WTC11 (cell line): Measurements from ENCODE around the gene ZIK1. TPM values are rescaled to one million over a fixed set of nuclear protein-coding genes. Genes with fewer than 3 reads are reported as not detected.
A peak's percentile ranks its signal among the peaks of the same experiment; 100 is the strongest.

Source experiments
- ATAC-seq: fragments of 200-7000 bp; cut with Tn5 transposase; 2 replicates; pipeline ENCODE4 v1.10.0; 2021; ENCODE audit warnings: mild to moderate bottlenecking, moderate library complexity
- CTCF ChIA-PET: fragments of 300-600 bp; sonication (Branson Sonifier 250); formaldehyde crosslinking; loops from one replicate; lab custom pipeline; 2021; ENCODE audit warnings: antibody characterized with exemption; lab: Charles Lee
- POLR2A ChIA-PET: fragments of 350-600 bp; sonication (Branson Sonifier 250); formaldehyde crosslinking; loops from one replicate; lab custom pipeline; 2021; ENCODE audit warnings: antibody characterized with exemption; lab: Charles Lee
- DNase-seq: peaks from one replicate; pipeline ENCODE4 v3.0.0; 2021; ENCODE audit warnings: low spot score
- H3K27ac Mint-ChIP-seq: 2 replicates; pipeline ENCODE4 v1.8.0; 2021; ENCODE audit warnings: mixed read lengths
- H3K27me3 Mint-ChIP-seq: 2 replicates; pipeline ENCODE4 v1.8.0; 2021; ENCODE audit warnings: low read depth, mild to moderate bottlenecking, moderate library complexity, mixed read lengths
- H3K36me3 Mint-ChIP-seq: 2 replicates; pipeline ENCODE4 v1.8.0; 2021; ENCODE audit warnings: mixed read lengths
- H3K4me1 Mint-ChIP-seq: 2 replicates; pipeline ENCODE4 v1.8.0; 2022; ENCODE audit warnings: mixed read lengths
- H3K4me3 Mint-ChIP-seq: 2 replicates; pipeline ENCODE4 v1.8.0; 2021; ENCODE audit warnings: mild to moderate bottlenecking, moderate library complexity, mixed read lengths
- H3K9me3 Mint-ChIP-seq: 2 replicates; pipeline ENCODE4 v1.8.0; 2021; ENCODE audit warnings: mixed read lengths
- AFF4 ChIP-seq: sonication (generic); formaldehyde crosslinking; IDR thresholded peaks from 2 replicates; pipeline ENCODE4 v1.8.1; 2023; ENCODE audit warnings: mild to moderate bottlenecking, missing genetic modification reagents, borderline replicate concordance
- AR ChIP-seq: fragments of 250-450 bp; sonication (Bioruptor Pico); IDR thresholded peaks from 2 replicates; pipeline ENCODE4 v1.9.0; 2021; ENCODE audit warnings: mild to moderate bottlenecking
- ARID4B ChIP-seq: sonication (generic); formaldehyde crosslinking; IDR thresholded peaks from 2 replicates; pipeline ENCODE4 v1.8.0; 2023; ENCODE audit warnings: missing genetic modification reagents, mild to moderate bottlenecking, borderline replicate concordance
- E2F5 ChIP-seq: sonication (generic); formaldehyde crosslinking; IDR thresholded peaks from 2 replicates; pipeline ENCODE4 v1.8.1; 2022; ENCODE audit warnings: mild to moderate bottlenecking, moderate library complexity, missing genetic modification reagents
- ESRRA ChIP-seq: sonication (generic); formaldehyde crosslinking; IDR thresholded peaks from 2 replicates; pipeline ENCODE4 v1.8.1; 2022; ENCODE audit warnings: mild to moderate bottlenecking, missing genetic modification reagents, borderline replicate concordance
- ETV6 ChIP-seq: sonication (generic); formaldehyde crosslinking; IDR thresholded peaks from 2 replicates; pipeline ENCODE4 v1.8.1; 2022; ENCODE audit warnings: mild to moderate bottlenecking, missing genetic modification reagents
- FOXP1 ChIP-seq: sonication (generic); formaldehyde crosslinking; IDR thresholded peaks from 2 replicates; pipeline ENCODE4 v1.8.0; 2022; ENCODE audit warnings: missing genetic modification reagents, mild to moderate bottlenecking, moderate library complexity, borderline replicate concordance
- IRF1 ChIP-seq: sonication (generic); formaldehyde crosslinking; IDR thresholded peaks from 2 replicates; pipeline ENCODE4 v1.8.0; 2023; ENCODE audit warnings: missing genetic modification reagents
- MAX ChIP-seq: sonication (generic); formaldehyde crosslinking; IDR thresholded peaks from 2 replicates; pipeline ENCODE4 v1.8.0; 2022; ENCODE audit warnings: mild to moderate bottlenecking, missing genetic modification reagents
- MXD4 ChIP-seq: fragments of 250-450 bp; sonication (Bioruptor Pico); IDR thresholded peaks from 2 replicates; pipeline ENCODE4 v1.8.0; 2021; ENCODE audit warnings: mild to moderate bottlenecking, moderate library complexity, borderline replicate concordance
- MYBL2 ChIP-seq: sonication (generic); formaldehyde crosslinking; IDR thresholded peaks from 2 replicates; pipeline ENCODE4 v1.8.1; 2023; ENCODE audit warnings: mild to moderate bottlenecking, moderate library complexity, missing genetic modification reagents
- NFYB ChIP-seq: sonication (generic); formaldehyde crosslinking; conservative IDR thresholded peaks from 2 replicates; pipeline ENCODE4 v1.8.0; 2022; ENCODE audit warnings: low read depth, missing genetic modification reagents
- OVOL2 ChIP-seq: fragments of 250-450 bp; sonication (Bioruptor Pico); IDR thresholded peaks from 2 replicates; pipeline ENCODE4 v1.9.0; 2021; ENCODE audit warnings: mild to moderate bottlenecking, borderline replicate concordance
- USF1 ChIP-seq: sonication (generic); formaldehyde crosslinking; IDR thresholded peaks from 2 replicates; pipeline ENCODE4 v1.8.0; 2022; ENCODE audit warnings: mild to moderate bottlenecking, missing genetic modification reagents
- ZNF317 ChIP-seq: sonication (generic); formaldehyde crosslinking; IDR thresholded peaks from 2 replicates; pipeline ENCODE4 v1.8.1; 2023; ENCODE audit warnings: low read depth, mild to moderate bottlenecking, moderate library complexity, missing genetic modification reagents, borderline replicate concordance
- ZNF425 ChIP-seq: fragments of 250-450 bp; sonication (Bioruptor Pico); conservative IDR thresholded peaks from 2 replicates; pipeline ENCODE4 v1.9.0; 2021; ENCODE audit warnings: mild to moderate bottlenecking
- total RNA-seq: library from RNA; stranded (reverse); gene quantifications from 3 replicates; pipeline ENCODE4 v1.2.3, GENCODE V29; 2021

ZIK1 gene
- total RNA-seq, 1 experiment from 2014 or later, result 31.1 TPM

- POLR2A ChIA-PET, result no interaction called here
- DNase-seq (no peak), ATAC-seq (no peak)
- peaks cover 5% of the 10 kb centered on the region; the same call in 1 of the 2 replicates for H3K27me3 Mint-ChIP-seq
- peaks cover 18% of the 10 kb centered on the region for H3K4me1 Mint-ChIP-seq
- peak overlapping the region; percentile 14; the same call in 1 of the 2 replicates for H3K4me3 Mint-ChIP-seq
- H3K36me3 Mint-ChIP-seq, result peaks cover 70% of the 10 kb centered on the region
- CTCF ChIA-PET, result no interaction called here
- H3K27ac Mint-ChIP-seq, result no peak overlapping the region
- peaks cover 74% of the 10 kb centered on the region for H3K9me3 Mint-ChIP-seq
- TF ChIP-seq USF1, result no peak
- no peak for TF ChIP-seq IRF1
- no peak for TF ChIP-seq AR
- no peak for TF ChIP-seq ESRRA (CRISPR knock-in tag)
- TF ChIP-seq ZNF425 (CRISPR knock-in tag), result no peak
- TF ChIP-seq AFF4 (CRISPR knock-in tag), result no peak
- TF ChIP-seq FOXP1 (CRISPR knock-in tag), result no peak
- no peak for TF ChIP-seq ZNF317 (CRISPR knock-in tag)
- no peak for TF ChIP-seq OVOL2
- TF ChIP-seq, all 79 proteins: peak for 0
Measured at GRCh38 chr19:57576661-57577060, 7.3 kb upstream of the ZIK1 start.

- peaks cover 18% of the 10 kb centered on the region for H3K4me1 Mint-ChIP-seq
- H3K4me3 Mint-ChIP-seq, result peak within 1 kb of the TSS; percentile 82
- ChIA-PET POLR2A (interaction anchor here (1.0 kb wide), 1 partner anchor 36 kb away, joined by 3 read pairs; the partner anchor contains the start of gene ZNF134), CTCF (interaction anchor here (0.6 kb wide), 1 partner anchor 55 kb away, joined by 3 read pairs; no protein-coding TSS in a partner anchor)
- DNase-seq (peak; percentile 97), ATAC-seq (peak; percentile 80)
- H3K9me3 Mint-ChIP-seq, result peaks cover 60% of the 10 kb centered on the region
- no peak within 1 kb of the TSS for H3K27ac Mint-ChIP-seq
- H3K36me3 Mint-ChIP-seq, result peaks cover 53% of the 10 kb centered on the region
- H3K27me3 Mint-ChIP-seq, result peaks cover 17% of the 10 kb centered on the region
- TF ChIP-seq MAX (peak; percentile 88), FOXP1 (CRISPR knock-in tag) (peak; percentile 74), E2F5 (CRISPR knock-in tag) (0 out of 2 replicates have a peak, but pooled peaks have one; percentile 40), ETV6 (CRISPR knock-in tag) (peak; percentile 26; the same call in 1 of the 2 replicates), MYBL2 (CRISPR knock-in tag) (0 out of 2 replicates have a peak, but pooled peaks have one; percentile 39), MXD4 (CRISPR knock-in tag) (no peak), ARID4B (CRISPR knock-in tag) (peak; percentile 85; the same call in 1 of the 2 replicates), NFYB (CRISPR knock-in tag) (peak; percentile 75)
Measured at GRCh38 chr19:57578487-57579205, 5.3 kb upstream of the ZIK1 start, which contains the start of gene ZNF416. TSS of gene ZNF416 (minus strand) at chr19:57578911. CDS start at chr19:57578704, 207 bp downstream.
